GM12878 (cell line): Measurements from ENCODE around the gene MAPK1. TPM values are rescaled to one million over a fixed set of nuclear protein-coding genes. Genes with fewer than 3 reads are reported as not detected.

Experiments used
- BCL11A ChIP-seq: IDR thresholded peaks from 2 replicates; pipeline ENCODE4 v1.6.1; 2011; ENCODE audit warnings: low read depth, low read length
- BRCA1 ChIP-seq: IDR thresholded peaks from 2 replicates; pipeline ENCODE4 v1.6.1; 2011; ENCODE audit warnings: low read depth, low read length, improper control_type of control experiment
- CBX3 ChIP-seq: fragments of 200-600 bp; sonication (generic); IDR thresholded peaks from 2 replicates; pipeline ENCODE4 v1.6.1; 2016; ENCODE audit warnings: low read depth, borderline replicate concordance
- EP300 ChIP-seq, 2 experiments: fragments of 150-350 bp in 1 of 2; IDR thresholded peaks; 2 replicates each; pipeline ENCODE4 v1.6.1; 2011 to 2012; ENCODE audit warnings: low read depth in 2 of 2, low read length in 2 of 2, borderline replicate concordance in 1 of 2, improper control_type of control experiment in 1 of 2, inconsistent platforms in 1 of 2; ENCODE audit not compliant: control insufficient read depth in 1 of 2
- ESRRA ChIP-seq: IDR thresholded peaks from 2 replicates; pipeline ENCODE4 v1.6.1; 2012; ENCODE audit warnings: mild to moderate bottlenecking, low read length, improper control_type of control experiment
- ETV6 ChIP-seq, 2 experiments: fragments of 450-650 bp in 1 of 2; IDR thresholded peaks in 1 of 2; conservative IDR thresholded peaks in 1 of 2; 2 replicates each; pipeline ENCODE4 v1.6.1; 2014; ENCODE audit warnings: antibody characterized with exemption in 1 of 2, borderline replicate concordance in 1 of 2, low read depth in 1 of 2, mild to moderate bottlenecking in 1 of 2, moderate library complexity in 1 of 2
- FOXM1 ChIP-seq: IDR thresholded peaks from 2 replicates; pipeline ENCODE4 v1.6.1; 2012; ENCODE audit warnings: low read depth, mild to moderate bottlenecking, inconsistent platforms, low read length, moderate library complexity
- GABPA ChIP-seq: IDR thresholded peaks from 2 replicates; pipeline ENCODE4 v1.6.1; 2014; ENCODE audit warnings: antibody characterized with exemption, low read depth, mild to moderate bottlenecking, inconsistent platforms
- RAD51 ChIP-seq: fragments of 450-650 bp; IDR thresholded peaks from 2 replicates; pipeline ENCODE4 v1.6.1; 2016; ENCODE audit warnings: moderate library complexity, mild to moderate bottlenecking, inconsistent platforms
- SIN3A ChIP-seq: IDR thresholded peaks from 2 replicates; pipeline ENCODE4 v1.6.1; 2012; ENCODE audit warnings: low read depth, low read length, improper control_type of control experiment
- WRNIP1 ChIP-seq: IDR thresholded peaks from 2 replicates; pipeline ENCODE4 v1.6.1; 2011; ENCODE audit warnings: low read depth, low read length, improper control_type of control experiment, borderline replicate concordance
- YBX1 ChIP-seq: fragments of 450-650 bp; IDR thresholded peaks from 2 replicates; pipeline ENCODE4 v1.6.1; 2016; ENCODE audit warnings: antibody characterized with exemption
- ZBED1 ChIP-seq: IDR thresholded peaks from 2 replicates; pipeline ENCODE4 v1.6.1; 2016; ENCODE audit warnings: borderline replicate concordance
- polyA plus RNA-seq, 11 experiments: library from polyadenylated mRNA; depleted of rRNA in 4 of 11; unstranded in 6 of 11; stranded (reverse) in 5 of 11; fragments of >200 nt; fragmentation: Nextera tagmentation in 4 of 11; fragmentation: Illumina TruSeq in 1 of 11; extraction: Ambion mirVana in 4 of 11; extraction: Trizol in 1 of 11; gene quantifications; 1 replicate in 1 of 11; 2 replicates in 10 of 11; pipeline versions ENCODE4 v1.2.1 to v1.2.3, GENCODE V29; 2011 to 2016; ENCODE audit warnings: inconsistent platforms in 2 of 11, missing spikeins in 2 of 11, low read depth in 1 of 11
- total RNA-seq, 4 experiments: library from RNA; depleted of rRNA in 3 of 4; stranded (reverse); fragments of >200 nt in 3 of 4; fragmentation: Illumina TruSeq in 1 of 4; extraction: Trizol in 1 of 4; gene quantifications; 2 replicates each; pipeline versions ENCODE4 v1.2.1 to v1.2.3, GENCODE V29; 2013 to 2021
- TF ChIP-seq, protein P1 (sequence below): IDR thresholded peaks from 2 replicates; pipeline ENCODE4 v1.6.1; 2011; ENCODE audit warnings: low read depth, low read length, improper control_type of control experiment, borderline replicate concordance
- TF ChIP-seq, protein P2 (sequence below): fragments of 450-650 bp; IDR thresholded peaks from 2 replicates; pipeline ENCODE4 v1.6.1; 2017; ENCODE audit warnings: mild to moderate bottlenecking, moderate library complexity
- TF ChIP-seq, protein P3 (sequence below): fragments of 450-650 bp; IDR thresholded peaks from 2 replicates; pipeline ENCODE4 v1.6.1; 2017; ENCODE audit warnings: mild to moderate bottlenecking, moderate library complexity
- TF ChIP-seq, protein P4 (sequence below): IDR thresholded peaks from 2 replicates; pipeline ENCODE4 v1.6.1; 2012; ENCODE audit warnings: low read depth, low read length, improper control_type of control experiment

Gene MAPK1
- total and polyA plus RNA-seq, 10 of the 15 experiments (the other 5 are each of a cell fraction or from before 2014, with no cell fraction given) = 7.0 to 123 (median 58.4) TPM

DNA sequence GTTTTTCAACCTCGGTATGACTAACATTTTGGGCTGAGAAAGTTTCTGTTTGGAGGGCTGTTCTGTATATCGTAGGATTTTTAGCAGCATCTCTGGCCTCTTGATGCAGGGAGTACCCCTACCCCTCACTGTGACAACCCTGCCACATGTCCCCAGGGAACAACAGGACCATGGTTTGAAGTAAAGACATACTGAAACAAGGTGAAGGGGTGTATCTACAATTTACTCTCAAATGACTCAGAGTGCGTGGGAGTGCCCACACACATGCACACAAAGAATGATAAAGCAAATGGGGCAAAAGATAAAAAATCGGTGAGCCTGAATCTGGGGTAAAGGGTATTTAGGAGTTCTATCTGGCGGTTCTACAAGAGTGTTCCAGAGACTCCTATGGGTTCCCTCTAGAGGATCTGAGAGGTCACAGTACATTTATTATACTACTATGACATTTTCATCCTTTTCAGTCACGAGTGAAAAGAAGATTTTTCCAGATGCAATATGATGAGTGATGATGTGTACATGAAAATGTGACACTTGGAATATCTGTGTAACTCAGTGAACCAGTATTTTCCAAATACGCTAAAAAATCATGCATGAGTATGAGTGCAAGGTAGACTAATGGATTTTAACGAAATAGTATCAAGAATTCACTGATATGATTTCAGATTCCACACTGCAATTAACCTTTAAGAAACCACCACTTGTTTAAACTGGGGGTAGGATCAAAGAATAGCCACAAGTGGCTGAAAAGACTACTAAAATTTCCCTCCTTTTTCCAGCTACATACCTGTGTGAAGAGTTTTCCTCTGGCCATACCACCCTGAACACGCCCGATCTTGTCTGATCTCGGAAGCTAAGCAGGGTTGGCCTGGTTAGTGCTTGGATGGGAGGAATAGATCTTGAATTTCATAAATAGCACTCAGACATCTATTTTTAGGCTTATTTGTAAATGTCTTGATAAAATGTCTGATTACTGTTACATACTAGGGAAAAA lies 75.5 kb downstream of the MAPK1 start (continued):
- TF ChIP-seq, protein P1, sequence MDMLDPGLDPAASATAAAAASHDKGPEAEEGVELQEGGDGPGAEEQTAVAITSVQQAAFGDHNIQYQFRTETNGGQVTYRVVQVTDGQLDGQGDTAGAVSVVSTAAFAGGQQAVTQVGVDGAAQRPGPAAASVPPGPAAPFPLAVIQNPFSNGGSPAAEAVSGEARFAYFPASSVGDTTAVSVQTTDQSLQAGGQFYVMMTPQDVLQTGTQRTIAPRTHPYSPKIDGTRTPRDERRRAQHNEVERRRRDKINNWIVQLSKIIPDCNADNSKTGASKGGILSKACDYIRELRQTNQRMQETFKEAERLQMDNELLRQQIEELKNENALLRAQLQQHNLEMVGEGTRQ = no peak
- TF ChIP-seq RAD51 (no peak), FOXM1 (peak; percentile 59; the same call in 1 of the 2 replicates), ESRRA (no peak), ZBED1 (no peak), WRNIP1 (no peak), ETV6 (conservative IDR thresholded peaks at IDR 0.05 in 1 of 2, IDR thresholded peaks at IDR 0.05 in 1 of 2; ENCODE audit: borderline replicate concordance in 1 of 2, low read depth in 1 of 2) (no peak), GABPA (peak; percentile 9; the same call in 1 of the 2 replicates), YBX1 (no peak), EP300 (IDR thresholded peaks at IDR 0.05; ENCODE audit: borderline replicate concordance in 1 of 2, control insufficient read depth in 1 of 2, low read depth in 2 of 2, low read length in 2 of 2) (peak in 1 of 2 experiments; percentile 43; a peak in 1 of 4 replicates), CBX3 (no peak), SIN3A (no peak), BRCA1 (no peak), BCL11A (peak; percentile 79)
- TF ChIP-seq, protein P2, sequence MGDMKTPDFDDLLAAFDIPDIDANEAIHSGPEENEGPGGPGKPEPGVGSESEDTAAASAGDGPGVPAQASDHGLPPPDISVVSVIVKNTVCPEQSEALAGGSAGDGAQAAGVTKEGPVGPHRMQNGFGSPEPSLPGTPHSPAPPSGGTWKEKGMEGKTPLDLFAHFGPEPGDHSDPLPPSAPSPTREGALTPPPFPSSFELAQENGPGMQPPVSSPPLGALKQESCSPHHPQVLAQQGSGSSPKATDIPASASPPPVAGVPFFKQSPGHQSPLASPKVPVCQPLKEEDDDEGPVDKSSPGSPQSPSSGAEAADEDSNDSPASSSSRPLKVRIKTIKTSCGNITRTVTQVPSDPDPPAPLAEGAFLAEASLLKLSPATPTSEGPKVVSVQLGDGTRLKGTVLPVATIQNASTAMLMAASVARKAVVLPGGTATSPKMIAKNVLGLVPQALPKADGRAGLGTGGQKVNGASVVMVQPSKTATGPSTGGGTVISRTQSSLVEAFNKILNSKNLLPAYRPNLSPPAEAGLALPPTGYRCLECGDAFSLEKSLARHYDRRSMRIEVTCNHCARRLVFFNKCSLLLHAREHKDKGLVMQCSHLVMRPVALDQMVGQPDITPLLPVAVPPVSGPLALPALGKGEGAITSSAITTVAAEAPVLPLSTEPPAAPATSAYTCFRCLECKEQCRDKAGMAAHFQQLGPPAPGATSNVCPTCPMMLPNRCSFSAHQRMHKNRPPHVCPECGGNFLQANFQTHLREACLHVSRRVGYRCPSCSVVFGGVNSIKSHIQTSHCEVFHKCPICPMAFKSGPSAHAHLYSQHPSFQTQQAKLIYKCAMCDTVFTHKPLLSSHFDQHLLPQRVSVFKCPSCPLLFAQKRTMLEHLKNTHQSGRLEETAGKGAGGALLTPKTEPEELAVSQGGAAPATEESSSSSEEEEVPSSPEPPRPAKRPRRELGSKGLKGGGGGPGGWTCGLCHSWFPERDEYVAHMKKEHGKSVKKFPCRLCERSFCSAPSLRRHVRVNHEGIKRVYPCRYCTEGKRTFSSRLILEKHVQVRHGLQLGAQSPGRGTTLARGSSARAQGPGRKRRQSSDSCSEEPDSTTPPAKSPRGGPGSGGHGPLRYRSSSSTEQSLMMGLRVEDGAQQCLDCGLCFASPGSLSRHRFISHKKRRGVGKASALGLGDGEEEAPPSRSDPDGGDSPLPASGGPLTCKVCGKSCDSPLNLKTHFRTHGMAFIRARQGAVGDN = no peak
- TF ChIP-seq, protein P3, sequence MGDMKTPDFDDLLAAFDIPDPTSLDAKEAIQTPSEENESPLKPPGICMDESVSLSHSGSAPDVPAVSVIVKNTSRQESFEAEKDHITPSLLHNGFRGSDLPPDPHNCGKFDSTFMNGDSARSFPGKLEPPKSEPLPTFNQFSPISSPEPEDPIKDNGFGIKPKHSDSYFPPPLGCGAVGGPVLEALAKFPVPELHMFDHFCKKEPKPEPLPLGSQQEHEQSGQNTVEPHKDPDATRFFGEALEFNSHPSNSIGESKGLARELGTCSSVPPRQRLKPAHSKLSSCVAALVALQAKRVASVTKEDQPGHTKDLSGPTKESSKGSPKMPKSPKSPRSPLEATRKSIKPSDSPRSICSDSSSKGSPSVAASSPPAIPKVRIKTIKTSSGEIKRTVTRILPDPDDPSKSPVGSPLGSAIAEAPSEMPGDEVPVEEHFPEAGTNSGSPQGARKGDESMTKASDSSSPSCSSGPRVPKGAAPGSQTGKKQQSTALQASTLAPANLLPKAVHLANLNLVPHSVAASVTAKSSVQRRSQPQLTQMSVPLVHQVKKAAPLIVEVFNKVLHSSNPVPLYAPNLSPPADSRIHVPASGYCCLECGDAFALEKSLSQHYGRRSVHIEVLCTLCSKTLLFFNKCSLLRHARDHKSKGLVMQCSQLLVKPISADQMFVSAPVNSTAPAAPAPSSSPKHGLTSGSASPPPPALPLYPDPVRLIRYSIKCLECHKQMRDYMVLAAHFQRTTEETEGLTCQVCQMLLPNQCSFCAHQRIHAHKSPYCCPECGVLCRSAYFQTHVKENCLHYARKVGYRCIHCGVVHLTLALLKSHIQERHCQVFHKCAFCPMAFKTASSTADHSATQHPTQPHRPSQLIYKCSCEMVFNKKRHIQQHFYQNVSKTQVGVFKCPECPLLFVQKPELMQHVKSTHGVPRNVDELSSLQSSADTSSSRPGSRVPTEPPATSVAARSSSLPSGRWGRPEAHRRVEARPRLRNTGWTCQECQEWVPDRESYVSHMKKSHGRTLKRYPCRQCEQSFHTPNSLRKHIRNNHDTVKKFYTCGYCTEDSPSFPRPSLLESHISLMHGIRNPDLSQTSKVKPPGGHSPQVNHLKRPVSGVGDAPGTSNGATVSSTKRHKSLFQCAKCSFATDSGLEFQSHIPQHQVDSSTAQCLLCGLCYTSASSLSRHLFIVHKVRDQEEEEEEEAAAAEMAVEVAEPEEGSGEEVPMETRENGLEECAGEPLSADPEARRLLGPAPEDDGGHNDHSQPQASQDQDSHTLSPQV = no peak
- TF ChIP-seq, protein P4, sequence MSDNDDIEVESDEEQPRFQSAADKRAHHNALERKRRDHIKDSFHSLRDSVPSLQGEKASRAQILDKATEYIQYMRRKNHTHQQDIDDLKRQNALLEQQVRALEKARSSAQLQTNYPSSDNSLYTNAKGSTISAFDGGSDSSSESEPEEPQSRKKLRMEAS = no peak
